NCI-H2107 treated with DMSO at 0.1 percent for 48 hours (cell line): Measurements from ENCODE around the gene ZNF423.

Source experiments
- DNase-seq: peaks from one replicate; lab custom pipeline; 2025; ENCODE audit not compliant: unreplicated experiment; lab: John Stamatoyannopoulos, UW

The ZNF423 gene

DNA sequence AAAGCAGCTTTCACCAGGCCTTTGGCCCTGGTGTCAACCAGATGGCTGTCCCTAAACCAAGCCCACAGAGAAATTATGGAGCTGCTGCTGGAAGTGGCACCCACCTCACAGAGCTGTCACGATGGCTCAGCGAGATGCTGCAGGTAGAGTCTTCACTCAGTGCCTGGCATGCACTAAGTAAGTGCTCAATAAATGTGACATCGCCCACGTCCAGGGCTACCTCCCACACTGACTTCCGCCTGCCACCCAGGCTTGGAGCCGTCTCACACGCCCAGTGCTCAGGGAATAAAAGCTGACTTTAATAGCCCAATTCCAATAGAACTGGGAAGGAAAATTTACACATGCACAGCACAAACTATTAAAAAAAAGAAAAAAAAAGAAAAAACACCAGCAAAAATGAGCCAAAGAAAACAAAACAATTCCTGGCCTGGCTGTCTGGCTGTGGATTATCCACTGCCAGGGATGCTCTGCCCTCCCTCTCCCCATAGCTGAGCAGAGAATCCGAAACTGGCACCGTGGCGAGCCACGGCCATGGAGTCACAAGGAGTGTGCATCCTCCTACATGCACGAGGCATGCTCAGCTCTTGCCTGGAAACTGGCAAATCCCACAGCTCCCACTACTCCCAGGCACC, 68.9 kb downstream of the ZNF423 start:
- no peak for DNase-seq

DNA sequence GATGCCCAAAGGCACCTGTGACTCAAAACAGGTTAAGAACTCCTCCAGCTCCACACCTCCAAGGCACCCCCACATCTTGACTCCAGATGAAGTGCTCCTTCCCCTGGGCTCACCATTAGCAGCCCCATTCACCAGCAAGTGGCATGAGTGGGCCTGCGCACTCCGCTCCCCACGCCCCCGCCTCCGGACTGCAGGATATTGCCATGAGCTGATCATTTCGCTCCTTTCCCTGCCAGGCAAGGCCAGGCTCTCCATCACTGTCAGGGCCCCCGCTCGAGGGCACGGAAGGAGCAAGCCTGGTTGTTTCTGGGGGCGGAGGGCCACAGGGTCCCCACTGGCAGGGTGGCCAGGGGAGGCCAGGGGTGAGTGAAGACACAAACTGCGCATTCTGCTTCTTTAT, 69.9 kb downstream of the ZNF423 start:
- no peak for DNase-seq

DNA sequence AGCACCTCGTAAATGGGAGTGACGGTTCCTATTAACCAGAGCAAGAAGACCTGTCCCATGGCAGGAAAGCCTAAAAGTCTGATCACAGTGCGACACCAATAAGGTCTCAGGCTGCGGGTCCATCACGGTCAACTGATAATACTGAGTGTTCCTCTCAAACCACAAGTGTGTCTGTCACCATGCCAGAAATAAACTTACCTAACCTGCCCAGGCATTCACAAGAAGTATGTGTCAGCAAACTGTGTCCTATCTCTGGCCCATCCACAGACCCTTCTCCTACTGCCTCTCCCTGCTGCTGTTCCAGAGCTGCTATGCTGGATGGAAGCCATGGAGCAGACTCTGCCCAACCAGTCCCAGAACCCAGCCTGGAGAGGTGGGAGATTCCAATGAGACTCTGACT, 73.5 kb downstream of the ZNF423 start:
- DNase-seq, result no peak

DNA sequence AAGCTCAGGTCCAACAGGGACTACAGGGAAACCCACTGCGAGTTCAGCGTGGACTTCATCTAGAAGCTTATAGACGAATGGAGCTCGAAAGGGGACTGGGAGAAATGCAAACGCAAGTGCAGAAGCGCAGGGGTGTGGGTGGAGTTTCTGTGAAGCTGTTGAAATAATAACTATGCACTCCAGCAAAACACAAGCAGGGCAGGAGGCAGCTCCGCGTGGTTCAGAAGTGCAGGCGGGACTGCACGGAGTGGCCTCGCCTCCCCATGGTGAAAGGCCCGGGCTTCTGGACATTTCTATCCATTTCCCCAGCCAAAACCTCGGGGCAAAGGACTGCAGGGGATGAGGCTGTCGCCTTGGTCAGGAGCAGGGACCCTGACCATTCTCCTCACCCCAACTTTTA, 74.5 kb downstream of the ZNF423 start:
- DNase-seq, result no peak

DNA sequence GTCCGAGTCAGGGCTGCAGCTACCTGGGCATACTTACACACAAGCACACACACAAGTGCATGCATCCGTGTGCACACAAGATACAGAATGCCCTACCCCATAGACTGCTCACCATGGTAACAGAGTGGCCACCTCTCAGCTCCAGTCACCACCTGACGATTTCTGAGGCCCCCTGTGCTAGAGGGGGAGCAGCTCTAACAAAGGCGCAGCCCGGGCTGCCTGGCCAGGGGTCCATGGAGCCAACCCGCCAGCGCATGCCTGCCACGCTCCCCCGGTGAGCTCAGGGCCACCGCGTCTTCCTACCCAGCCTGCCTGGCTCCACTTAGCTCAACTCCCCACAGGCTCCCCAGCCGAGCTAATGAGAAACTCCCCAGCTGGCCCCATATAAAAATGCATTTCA, 75.5 kb downstream of the ZNF423 start:
- no peak for DNase-seq

DNA sequence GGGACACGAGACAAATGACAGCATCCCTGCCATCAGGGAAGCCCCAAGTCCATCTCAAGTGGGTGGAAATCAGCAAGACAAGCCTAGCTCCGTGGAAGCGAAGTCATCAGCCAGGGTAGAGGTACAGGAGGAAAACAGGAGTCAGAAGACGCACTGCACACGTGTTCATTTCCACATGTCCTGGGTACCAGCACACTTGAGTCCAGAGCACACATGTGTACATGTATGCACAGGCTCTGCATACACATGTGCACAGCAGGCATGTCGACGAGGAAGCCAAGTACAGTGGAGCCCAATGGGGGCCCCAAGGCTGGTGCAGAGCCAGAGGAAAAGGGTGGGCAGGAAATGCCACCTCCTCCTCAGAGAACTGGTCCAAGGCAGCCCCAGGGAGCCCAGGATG, 75.9 kb downstream of the ZNF423 start:
- no peak for DNase-seq

DNA sequence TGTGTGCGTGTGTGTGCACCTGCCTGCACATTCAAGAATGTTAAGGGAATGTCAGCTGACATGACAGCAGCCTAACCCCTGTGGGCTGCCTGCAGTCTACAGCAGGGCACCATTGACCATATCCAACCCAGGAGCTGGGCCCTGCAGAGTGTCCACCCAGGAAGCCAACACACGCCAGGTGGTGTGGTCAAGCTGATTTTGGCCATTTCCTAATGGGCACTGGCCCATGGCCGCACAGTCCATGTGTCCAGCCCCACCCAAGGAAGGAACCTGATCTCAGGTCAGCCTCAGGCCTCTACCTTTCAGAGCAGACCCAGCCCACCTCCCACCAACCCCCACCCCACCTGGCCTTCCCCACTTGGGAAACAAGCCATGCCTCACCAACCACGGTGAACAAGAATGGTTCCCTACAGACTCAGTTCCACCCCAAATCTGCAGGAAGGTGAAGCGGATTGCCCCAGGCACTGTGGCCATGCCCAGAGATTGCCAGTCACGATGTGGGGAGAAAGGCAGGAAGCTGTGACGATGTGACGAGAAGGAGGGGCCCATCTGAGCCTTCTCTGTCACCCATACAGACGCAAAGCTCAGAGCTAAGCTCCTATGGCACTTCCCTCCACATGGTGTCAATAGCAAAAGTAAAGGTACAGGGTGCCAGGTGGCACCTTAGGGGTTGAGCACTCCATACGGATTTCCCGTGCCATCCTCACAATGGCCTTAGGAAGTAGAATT, 77.5 kb downstream of the ZNF423 start:
- no peak for DNase-seq

DNA sequence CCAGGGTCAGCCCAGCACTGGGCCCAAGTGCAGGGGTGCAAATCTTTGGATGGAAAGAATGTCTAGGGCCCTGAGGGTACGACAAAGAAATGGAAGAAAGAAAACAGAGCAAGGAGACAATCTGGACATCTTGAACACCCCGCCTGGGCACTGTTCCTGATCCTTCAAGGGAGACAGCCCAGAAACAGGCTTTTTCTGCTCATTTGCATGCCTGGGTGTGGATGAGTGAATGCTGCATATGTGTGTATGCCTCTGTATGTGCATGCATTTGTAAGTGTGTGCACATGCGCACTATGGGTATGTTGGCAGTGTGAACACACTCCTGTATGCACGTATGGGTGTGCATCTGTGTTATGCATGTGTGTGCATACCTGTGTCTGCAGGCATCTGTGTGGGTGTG, 79.2 kb downstream of the ZNF423 start:
- no peak for DNase-seq

DNA sequence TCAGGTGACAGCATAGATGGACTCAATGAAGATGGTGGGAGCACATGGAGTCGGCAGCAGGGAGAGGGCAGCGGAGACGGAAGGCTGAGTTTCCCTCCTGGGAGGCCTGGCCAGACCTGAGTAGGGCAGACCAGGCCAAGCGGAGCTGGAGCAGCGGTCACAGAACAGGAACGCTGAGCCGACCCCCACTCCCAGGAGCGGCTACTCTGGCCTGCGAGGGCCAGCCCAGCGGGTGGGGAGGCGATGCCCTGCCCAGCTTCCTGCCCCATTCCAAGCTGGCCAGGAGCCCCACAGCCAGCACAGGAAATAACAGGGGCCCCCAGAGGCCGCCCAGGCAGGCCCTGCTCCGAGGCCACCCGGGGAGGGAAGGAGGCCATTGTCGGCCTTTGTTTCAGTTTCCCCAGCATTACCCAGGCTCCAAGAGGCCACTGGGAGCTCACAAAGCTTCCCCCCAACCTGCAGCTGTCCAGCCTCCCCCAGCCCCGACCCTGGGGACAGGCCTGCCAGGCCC, 79.8 kb downstream of the ZNF423 start:
- no peak for DNase-seq

DNA sequence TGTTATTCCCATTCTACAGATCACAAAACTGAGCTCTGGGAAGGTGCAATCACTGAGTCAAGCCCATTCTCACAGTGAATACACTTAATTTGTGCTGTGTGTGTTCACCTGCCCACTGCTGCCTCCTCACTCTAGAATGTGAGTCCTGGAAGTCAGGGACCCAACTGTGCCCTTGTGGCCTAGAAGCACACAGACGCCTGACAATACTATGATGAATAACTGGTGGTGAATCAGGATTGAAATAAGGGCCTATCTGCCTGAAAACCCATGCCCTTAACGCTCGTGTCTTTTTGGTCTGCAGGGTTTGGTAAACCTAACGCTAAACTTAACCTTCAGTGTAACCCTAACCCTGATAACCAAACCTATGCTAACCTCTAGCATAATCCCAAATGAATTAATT, 80.3 kb downstream of the ZNF423 start:
- no peak for DNase-seq

DNA sequence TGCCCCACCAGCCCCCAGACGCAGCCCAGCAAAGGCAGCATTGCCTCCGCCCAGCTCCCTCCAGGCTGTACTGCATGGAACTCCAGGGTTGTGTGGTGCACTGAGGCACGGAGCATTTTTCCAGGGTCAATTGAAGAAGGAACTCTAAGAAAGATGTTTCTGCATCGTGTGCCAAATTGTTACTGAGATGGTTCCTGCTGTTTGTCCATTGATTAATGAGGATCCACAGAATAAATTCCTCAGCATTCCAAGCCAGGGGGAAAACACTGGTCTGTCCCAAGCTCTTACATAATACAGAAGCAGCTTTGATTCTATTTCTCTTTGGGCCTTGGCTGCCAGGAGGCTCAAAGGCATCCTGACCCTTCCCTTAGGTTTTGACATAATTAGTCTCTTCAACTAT, 80.9 kb downstream of the ZNF423 start:
- DNase-seq, result no peak

DNA sequence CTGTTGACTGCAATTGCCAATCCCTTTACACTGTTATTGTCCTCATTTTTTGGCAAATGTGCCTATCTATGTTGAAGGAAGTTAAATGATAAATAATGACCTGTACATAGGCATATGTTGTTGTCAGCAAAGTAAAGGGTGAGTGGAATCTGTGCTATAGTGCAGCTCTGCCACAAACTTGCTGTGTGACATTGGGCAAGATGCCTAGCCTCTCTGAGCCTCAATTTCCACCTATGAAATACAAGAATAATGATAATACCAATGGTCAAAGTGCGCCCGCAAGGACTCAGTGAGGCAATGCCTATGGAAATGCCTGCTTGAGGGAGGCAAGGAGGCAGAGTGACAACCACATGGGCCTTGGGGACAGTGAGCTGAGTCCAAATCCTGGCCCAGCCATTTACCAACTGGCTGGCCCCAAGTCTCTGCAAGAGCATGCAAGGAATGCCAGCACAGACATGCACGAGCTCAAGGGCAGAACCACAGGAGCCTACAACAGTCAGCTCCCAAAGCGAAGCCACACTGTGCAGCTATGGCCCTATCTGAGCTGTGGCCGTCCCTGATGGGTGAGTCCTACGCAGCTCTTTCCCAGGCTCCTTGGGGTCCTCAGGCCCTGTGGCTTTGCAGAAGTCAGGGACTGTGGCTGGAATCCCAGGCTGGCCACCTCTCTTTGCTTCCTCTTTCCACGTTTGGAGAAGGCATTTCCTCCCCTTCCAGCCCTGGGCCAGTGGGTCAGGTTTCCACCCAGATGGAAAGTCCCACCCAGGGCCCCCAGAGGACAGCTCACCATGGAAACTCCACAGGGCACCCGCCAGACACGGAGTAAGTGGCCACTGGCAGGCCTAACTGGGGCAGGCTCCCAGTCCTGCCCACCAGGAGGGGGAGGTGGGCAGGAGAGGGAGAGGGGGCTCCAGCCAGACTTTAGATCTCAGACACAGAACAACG, 82.1 kb downstream of the ZNF423 start:
- DNase-seq, result no peak

DNA sequence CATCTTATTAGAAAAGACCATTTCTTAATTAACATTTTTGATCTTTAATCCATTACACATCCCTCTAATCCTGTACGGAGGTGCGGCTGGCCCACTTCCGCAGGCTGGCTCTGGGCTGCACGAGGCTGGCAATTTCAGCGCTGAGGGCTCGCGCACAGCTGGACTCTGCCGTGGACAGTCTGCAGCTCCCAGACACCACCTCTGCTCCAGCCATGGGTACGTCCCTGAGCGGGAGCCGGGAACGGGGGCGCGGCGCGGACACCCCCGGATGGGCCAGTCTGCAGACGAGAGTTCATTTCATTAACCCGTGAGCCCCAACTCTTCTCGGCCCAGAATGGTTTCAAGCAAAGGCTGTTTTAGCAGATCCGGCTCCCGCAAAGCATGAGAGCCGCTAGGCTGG, 87.9 kb downstream of the ZNF423 start:
- no peak for DNase-seq

DNA sequence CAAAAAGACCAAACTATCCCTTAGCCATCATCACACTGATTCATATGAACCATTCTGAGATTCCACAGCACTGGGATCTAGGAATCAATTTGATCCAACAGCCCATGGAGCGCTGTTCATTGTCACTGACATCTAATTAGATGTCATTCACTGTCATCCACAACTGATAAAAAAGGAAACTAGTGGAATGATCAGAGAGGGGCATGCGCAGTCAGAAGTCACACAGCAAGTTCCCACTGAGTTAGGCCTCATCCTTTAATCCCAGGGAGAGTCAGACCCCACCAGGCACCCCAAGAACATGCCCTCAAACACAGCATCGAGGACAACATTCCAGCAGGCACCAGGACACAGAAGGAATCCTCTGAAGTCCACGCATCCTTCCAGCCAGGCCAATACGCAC, 88.5 kb downstream of the ZNF423 start:
- DNase-seq, result no peak

DNA sequence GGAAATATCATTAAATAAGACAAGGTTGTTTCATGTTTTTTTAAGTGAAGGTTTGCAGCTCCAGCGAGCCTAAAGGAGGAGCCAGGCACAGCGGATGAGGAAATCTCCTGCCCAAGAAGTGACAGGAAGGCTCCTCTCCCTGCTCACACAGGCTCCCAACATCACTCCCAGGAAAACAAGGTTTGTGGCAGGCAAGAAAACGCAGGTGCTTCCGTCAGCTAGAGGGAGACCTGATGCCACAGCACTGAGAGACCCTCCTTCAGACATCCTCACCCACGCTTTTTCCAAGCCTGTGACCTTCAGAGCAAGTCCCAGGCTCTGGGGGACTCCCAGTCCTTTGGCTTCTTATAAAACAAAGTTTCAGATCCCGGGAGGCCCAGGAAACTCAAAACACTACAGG, 89.7 kb downstream of the ZNF423 start:
- no peak for DNase-seq

DNA sequence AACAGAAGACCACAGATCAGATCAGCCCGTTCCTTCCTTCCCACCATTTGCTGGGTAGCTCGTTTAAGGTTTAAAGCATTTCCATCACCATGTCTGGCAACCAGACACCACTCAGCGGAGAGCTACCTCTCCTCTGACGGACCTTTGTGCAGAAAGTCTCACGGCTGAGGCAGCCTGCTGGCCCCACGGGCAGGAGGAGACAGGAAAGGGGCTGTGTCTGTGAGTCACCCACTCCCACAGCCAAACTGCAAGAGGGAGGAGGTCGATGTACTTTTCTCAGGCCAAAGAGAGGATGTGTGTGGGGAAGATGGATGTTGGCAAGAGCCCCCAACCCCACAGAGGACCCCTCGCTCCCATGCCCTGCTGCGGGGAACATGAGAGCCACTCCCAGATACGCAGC, 92.1 kb downstream of the ZNF423 start:
- no peak for DNase-seq

DNA sequence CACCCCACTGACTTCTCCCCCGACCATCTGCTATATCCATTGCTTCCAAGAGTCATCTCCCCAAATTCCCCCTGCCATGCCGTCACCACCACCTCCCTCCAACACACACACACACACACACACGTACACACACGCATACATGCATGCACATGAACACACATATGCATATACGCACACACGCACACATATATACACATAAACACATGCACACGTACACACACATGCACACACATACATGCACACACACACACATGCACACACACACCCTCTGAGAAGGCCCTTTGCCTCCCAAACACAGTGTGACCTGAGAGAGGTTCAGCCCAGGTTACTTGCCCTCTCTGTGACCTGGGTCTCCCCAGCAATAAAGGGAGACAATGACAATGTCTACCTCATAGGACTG, 95.1 kb downstream of the ZNF423 start:
- no peak for DNase-seq

DNA sequence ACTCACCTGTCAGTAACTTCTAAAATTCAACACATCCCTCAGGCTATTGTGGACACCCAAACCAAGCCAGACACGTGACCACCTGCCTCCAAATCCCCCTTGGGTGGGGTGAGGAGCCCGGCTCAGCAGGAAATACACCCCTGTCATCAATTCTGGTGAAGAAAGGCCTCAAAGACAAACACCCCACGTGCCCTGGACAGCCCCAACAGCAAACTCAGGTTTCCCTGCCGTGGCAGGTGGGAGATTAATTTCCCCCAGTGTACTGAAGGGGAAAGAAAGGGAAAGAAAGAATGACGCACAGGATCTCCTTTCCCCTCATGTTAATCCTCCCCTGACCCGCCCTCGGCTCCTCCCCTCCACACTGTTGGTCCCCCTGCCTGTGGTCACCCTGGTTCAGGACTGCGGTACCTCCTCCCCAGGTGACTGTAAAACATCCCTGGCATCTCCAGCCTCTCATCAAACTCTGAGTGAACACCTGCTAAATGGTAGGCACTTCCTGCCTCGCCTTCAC, 98.3 kb downstream of the ZNF423 start:
- DNase-seq, result no peak

DNA sequence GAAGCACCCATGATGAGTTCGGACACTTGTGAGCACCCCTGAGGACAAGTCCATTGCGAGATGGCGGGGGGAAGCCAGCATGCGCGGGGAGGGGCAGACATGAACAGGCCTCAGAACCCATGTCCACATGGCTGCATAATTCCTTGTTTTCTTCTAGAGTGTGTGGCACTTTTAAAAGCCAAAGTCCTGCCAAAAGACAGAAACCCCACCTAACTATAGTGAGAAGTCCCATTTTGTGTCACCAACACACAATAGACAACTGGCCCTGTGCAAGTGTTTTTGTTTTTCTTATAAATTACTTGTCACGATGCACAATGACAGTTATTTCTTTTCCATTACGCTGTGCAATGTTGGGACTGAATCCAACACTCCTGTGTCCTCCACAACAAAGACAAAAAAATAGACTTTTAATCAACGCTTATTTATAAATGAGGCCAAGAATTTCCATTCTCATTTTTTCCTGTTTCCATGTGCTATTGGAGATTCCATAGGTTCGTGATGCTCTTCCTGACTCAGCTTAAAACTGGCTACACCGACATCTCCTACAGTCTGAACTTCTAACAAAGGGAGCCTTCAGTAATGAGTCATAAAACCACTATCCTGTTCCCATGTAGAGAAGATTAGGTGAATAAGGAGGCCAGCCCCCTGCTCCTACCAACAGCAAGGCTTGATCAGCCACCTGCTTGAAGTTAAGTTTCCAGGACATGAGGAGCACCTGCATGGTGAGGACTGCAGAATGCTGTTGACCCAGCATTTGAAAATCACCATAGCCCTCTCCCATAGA, 98.9 kb downstream of the ZNF423 start:
- DNase-seq, result no peak

DNA sequence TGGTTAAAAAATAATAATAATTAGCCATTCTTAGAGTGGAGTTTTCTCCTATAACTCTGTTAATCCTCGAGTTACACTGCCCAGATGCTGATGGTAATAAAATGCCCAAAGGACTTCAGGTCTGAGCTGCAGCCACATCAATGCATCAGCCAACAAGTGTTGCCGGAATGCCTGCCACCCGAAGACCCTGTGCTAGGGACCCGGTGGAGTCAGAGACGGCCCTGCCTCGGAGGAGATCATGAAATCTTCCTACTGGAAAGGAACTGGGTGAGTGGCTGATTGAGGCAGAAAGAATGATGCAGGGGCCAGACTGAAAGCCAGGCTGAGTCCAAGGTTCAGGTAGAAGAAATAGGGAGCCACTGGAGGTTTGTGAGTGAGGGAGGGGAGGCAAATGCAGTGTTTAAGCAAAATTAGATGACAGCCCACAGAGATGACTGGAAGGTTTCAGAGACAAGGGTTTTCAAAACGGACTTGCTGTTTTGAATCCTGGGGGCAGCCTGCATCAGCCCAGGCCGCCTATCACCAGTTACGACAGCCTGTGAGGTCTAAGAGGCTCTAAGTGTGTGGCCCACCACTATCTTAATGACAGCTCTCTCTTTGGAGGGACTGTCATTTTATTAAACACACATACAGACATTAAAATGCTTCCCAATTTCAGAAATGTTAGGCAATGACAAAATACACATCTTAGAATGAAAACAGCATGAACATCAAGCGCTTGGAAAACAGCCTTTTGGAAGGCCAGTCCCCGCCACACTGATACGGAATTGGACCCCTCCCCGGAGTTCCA, 100.0 kb downstream of the ZNF423 start:
- no peak for DNase-seq
